Endothelial cell of umbilical vein (primary cell): ENCODE data around the gene HES7.

Experiments used
- POLR2A ChIP-seq: IDR thresholded peaks from 2 replicates; pipeline ENCODE4 v1.6.1; 2012; ENCODE audit warnings: low read depth, mild to moderate bottlenecking, control low read depth, low read length
- TF ChIP-seq, protein P1 (sequence below), 2 donors: IDR thresholded peaks; 1 replicate in 1 of 2; 2 replicates in 1 of 2; pipeline ENCODE4 v1.5.1; 2011; ENCODE audit warnings: low read length in 2 of 2, mild to moderate bottlenecking in 2 of 2, moderate library complexity in 2 of 2, control low read depth in 1 of 2, inconsistent platforms in 1 of 2, low read depth in 1 of 2; ENCODE audit not compliant: insufficient read depth in 1 of 2; ENCODE audit errors: extremely low read depth in 1 of 2
- TF ChIP-seq, protein P2 (sequence below): IDR thresholded peaks from 2 replicates; pipeline ENCODE4 v1.6.1; 2011; ENCODE audit not compliant: insufficient read depth, insufficient read length

DNA sequence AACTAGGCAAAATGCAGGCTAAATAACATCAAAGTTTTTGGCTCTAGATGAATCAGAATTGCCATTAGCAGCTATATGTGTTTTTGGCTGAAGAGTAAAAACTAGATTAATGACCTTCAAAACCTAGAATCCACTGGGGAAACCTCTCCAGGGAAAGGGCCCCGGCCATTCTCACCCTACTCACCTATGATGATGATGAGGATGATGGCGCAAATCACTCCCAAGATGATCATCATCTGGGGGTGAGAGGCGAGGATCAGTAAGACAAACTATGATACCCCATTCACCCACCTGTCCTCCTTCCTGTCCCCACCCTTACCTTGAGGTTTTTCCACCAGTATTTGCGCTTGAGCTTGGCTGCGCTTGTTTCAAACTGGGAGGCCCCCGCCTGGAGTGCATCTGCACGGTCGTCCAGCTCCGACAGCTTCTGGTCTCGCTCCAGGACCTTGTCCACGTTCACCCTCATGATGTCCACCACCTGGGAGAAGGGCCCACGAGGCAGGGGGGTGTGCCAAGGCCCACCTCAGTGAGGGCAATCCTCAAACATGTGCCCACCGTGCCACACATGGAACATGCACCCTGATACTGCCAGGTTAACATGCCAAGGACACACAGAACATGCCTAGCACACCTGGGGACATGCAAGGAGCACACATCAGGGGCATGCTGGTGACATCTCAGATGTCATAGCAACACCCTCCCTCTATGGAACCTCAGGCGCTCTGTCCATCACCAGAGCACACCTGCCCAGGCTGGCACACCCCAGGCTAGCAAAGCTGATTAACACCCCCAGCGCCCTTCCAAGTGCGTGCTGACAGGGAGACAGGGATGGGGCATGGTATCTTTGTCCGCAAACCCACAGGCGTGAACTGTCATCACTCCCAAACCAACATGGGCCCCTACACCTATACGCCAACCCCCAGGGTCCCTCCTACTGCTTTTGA lies 37.7 kb upstream of the HES7 start:
- TF ChIP-seq, protein P1, sequence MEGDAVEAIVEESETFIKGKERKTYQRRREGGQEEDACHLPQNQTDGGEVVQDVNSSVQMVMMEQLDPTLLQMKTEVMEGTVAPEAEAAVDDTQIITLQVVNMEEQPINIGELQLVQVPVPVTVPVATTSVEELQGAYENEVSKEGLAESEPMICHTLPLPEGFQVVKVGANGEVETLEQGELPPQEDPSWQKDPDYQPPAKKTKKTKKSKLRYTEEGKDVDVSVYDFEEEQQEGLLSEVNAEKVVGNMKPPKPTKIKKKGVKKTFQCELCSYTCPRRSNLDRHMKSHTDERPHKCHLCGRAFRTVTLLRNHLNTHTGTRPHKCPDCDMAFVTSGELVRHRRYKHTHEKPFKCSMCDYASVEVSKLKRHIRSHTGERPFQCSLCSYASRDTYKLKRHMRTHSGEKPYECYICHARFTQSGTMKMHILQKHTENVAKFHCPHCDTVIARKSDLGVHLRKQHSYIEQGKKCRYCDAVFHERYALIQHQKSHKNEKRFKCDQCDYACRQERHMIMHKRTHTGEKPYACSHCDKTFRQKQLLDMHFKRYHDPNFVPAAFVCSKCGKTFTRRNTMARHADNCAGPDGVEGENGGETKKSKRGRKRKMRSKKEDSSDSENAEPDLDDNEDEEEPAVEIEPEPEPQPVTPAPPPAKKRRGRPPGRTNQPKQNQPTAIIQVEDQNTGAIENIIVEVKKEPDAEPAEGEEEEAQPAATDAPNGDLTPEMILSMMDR (IDR thresholded peaks at IDR 0.05; ENCODE audit: extremely low read depth in 1 of 2, insufficient read depth in 1 of 2, low read depth in 1 of 2, low read length in 2 of 2), result no peak
- TF ChIP-seq POLR2A, result no peak
- TF ChIP-seq, protein P2, sequence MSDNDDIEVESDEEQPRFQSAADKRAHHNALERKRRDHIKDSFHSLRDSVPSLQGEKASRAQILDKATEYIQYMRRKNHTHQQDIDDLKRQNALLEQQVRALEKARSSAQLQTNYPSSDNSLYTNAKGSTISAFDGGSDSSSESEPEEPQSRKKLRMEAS, result no peak
